ENCODE data around the gene SHTN1. TPM values are rescaled to one million over a fixed set of nuclear protein-coding genes. Genes with fewer than 3 reads are reported as not detected.

Gene SHTN1
- total and polyA plus RNA-seq, 4 experiments from 2014 or later, result 0.12 to 1.6 (median 0.83) TPM; not detected in 1

DNA sequence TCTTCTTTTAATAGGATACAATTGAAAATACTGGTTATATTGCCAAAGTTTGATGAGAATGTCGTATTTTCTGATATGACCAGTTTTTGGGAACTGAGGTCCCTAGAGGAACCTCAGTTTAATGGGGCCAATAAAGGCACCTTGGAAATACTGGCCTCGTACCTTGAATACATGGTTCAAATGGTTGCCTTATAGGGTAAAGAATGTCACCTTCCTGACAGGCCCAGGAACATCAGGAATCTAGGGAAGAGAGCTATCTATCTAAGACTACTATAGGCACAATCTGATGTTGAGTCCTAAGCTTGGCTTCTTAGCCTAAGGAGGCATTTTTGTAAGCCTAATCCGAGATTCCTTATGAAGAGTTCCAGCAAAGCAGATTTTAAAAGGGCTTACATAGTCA lies 9.3 kb downstream of the SHTN1 start:
- intact Hi-C loops (cut with micrococcal nuclease), result no loop called here
- CTCF ChIA-PET (ENCODE audit: partially characterized antibody), result no interaction called here
- POLR2A ChIA-PET (ENCODE audit: partially characterized antibody), result no interaction called here
- Mint-ChIP-seq H3K36me3 (no peaks in the 10 kb centered on the region), H3K4me1 (no peaks in the 10 kb centered on the region), H3K4me3 (no peak overlapping the region), H3K27me3 (peaks cover 4 to 5% of the 10 kb centered on the region in 2 donors), H3K27ac (no peak overlapping the region), H3K9me3 (peaks cover 0 to 3% (median 0%) of the 10 kb centered on the region in 8 donors)
- DNase-seq, result no peak
- H3K4me3 ChIP-seq (ENCODE audit: low read length in 2 of 2), result no peak overlapping the region
- H3K27ac ChIP-seq (ENCODE audit: low read depth, low read length), result no peak overlapping the region
- H3K36me3 ChIP-seq (ENCODE audit: insufficient read depth, low read length), result no peaks in the 10 kb centered on the region
- H3K4me1 ChIP-seq (ENCODE audit: insufficient read depth, low read length), result no peaks in the 10 kb centered on the region
- H3K27me3 ChIP-seq (ENCODE audit: insufficient read depth, low read length), result no peaks in the 10 kb centered on the region
- H3K9me3 ChIP-seq (ENCODE audit: control insufficient read depth in 1 of 2, low read length in 2 of 2), result no peaks in the 10 kb centered on the region

DNA sequence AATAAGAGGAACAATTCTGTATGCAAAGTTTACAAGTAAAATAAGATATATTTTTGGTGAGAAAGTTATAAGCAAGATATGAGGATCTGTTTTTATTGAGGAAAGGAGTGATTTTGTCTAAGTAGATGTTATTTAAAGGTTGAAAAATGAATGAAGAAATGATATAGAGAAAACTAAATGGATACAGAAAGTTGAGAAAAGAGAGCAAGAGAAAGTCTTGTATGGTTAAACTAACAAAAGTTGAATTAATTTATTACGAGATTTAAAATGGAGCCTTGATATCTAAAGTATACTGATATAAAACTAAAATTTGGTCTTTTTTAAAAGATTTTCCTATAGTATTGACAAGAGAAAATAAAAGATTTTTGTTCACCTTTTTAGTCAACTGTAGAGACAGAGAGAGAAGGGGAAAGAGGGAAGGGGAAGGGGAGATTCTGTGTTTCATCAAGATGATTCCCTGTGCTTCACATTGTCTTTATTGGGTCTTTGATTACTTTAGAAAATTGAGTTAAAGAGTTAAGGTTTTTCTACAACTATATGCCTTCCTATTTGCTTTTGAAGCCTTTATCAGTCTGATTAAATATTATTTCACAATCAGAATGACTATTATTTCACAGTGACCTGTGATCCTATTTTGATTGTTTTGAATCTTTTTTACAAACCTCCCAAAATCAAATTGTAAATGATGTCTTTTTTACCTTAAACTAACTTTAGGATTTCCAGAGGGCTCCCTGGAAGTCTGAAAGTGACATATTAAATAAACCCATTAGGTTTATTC lies 10.7 kb downstream of the SHTN1 start:
- H3K4me1 ChIP-seq (ENCODE audit: insufficient read depth, low read length), result no peaks in the 10 kb centered on the region
- H3K4me3 Mint-ChIP-seq, result no peak overlapping the region
- POLR2A ChIA-PET (ENCODE audit: partially characterized antibody), result no interaction called here
- H3K4me3 ChIP-seq (ENCODE audit: low read length in 2 of 2), result no peak overlapping the region
- H3K9me3 ChIP-seq (ENCODE audit: control insufficient read depth in 1 of 2, low read length in 2 of 2), result no peaks in the 10 kb centered on the region
- H3K36me3 Mint-ChIP-seq, result no peaks in the 10 kb centered on the region
- no peaks in the 10 kb centered on the region for H3K27me3 ChIP-seq (ENCODE audit: insufficient read depth, low read length)
- CTCF ChIA-PET (ENCODE audit: partially characterized antibody), result no interaction called here
- intact Hi-C loops (cut with micrococcal nuclease), result no loop called here
- DNase-seq, result no peak
- no peak overlapping the region for H3K27ac ChIP-seq (ENCODE audit: low read depth, low read length)
- H3K4me1 Mint-ChIP-seq, result no peaks in the 10 kb centered on the region
- no peak overlapping the region for H3K27ac Mint-ChIP-seq
- peaks cover 2 to 4% of the 10 kb centered on the region in 2 donors for H3K27me3 Mint-ChIP-seq
- no peaks in the 10 kb centered on the region for H3K36me3 ChIP-seq (ENCODE audit: insufficient read depth, low read length)
- peaks cover 0 to 3% (median 0%) of the 10 kb centered on the region in 8 donors for H3K9me3 Mint-ChIP-seq

DNA sequence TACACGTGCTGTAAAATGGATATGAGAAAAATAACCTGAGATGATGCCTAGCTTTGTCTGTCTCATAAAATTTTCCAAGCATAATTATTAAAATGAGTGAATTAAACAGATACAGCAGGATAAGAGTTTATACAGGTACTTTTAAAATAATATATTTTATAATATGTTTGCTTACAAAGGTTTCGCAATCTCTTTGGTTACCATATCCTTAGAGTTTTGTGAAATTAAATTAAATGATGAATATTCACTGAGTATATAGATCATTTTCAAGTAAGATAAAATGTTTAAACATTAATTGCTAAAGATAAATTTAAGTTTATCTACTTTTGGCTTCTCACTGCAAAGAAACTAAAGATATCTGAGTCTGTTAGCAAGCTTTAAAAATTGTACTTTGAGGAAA lies 11.4 kb downstream of the SHTN1 start:
- POLR2A ChIA-PET (ENCODE audit: partially characterized antibody), result no interaction called here

DNA sequence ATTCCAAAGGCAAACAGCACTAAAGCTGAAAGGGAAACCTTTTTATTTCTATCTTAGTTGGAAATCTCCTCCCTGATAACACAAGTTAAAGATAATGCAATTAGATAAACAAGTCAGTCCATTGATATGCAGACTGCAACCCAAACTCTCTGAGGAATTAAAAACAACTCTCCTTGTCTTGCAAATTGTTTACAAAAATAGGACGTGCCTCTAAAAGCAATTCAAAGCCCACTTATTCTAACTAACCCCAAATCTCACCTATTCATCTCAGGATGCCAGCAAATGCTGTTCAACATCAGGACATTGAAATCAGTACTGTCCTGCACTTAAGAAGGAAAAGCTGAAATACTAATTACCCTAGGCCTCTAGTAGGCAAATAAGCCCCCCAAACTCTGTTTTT lies 12.8 kb downstream of the SHTN1 start:
- Histone ChIP-seq H3K36me3 (ENCODE audit: insufficient read depth, low read length) (no peaks in the 10 kb centered on the region), H3K27me3 (ENCODE audit: insufficient read depth, low read length) (no peaks in the 10 kb centered on the region), H3K4me3 (ENCODE audit: low read length in 2 of 2) (no peak overlapping the region), H3K27ac (ENCODE audit: low read depth, low read length) (no peak overlapping the region), H3K4me1 (ENCODE audit: insufficient read depth, low read length) (no peaks in the 10 kb centered on the region), H3K9me3 (ENCODE audit: control insufficient read depth in 1 of 2, low read length in 2 of 2) (no peaks in the 10 kb centered on the region)
- no peaks in the 10 kb centered on the region for H3K4me1 Mint-ChIP-seq
- intact Hi-C loops (cut with micrococcal nuclease), result loop anchor here (1.0 kb wide), 1 partner anchor 182 kb away; no protein-coding TSS in a partner anchor
- ChIA-PET POLR2A (ENCODE audit: partially characterized antibody) (no interaction called here), CTCF (ENCODE audit: partially characterized antibody) (no interaction called here)
- H3K36me3 Mint-ChIP-seq, result no peaks in the 10 kb centered on the region
- H3K27ac Mint-ChIP-seq, result no peak overlapping the region
- DNase-seq, result no peak
- no peak overlapping the region for H3K4me3 Mint-ChIP-seq
- H3K27me3 Mint-ChIP-seq, result peaks cover 2 to 4% of the 10 kb centered on the region in 2 donors
- H3K9me3 Mint-ChIP-seq, result peaks cover 0 to 2% (median 0%) of the 10 kb centered on the region in 8 donors

More for the DNA sequence above, 11.4 kb downstream of the SHTN1 start:
- DNase-seq, result no peak
- CTCF ChIA-PET (ENCODE audit: partially characterized antibody), result no interaction called here
- no peaks in the 10 kb centered on the region for H3K4me1 Mint-ChIP-seq
- H3K36me3 ChIP-seq (ENCODE audit: insufficient read depth, low read length), result no peaks in the 10 kb centered on the region
- H3K9me3 Mint-ChIP-seq, result peaks cover 0 to 3% (median 0%) of the 10 kb centered on the region in 8 donors
- H3K27ac ChIP-seq (ENCODE audit: low read depth, low read length), result no peak overlapping the region
- peaks cover 2 to 4% of the 10 kb centered on the region in 2 donors for H3K27me3 Mint-ChIP-seq
- no peak overlapping the region for H3K4me3 ChIP-seq (ENCODE audit: low read length in 2 of 2)
- no peaks in the 10 kb centered on the region for H3K9me3 ChIP-seq (ENCODE audit: control insufficient read depth in 1 of 2, low read length in 2 of 2)
- H3K36me3 Mint-ChIP-seq, result no peaks in the 10 kb centered on the region
- H3K4me3 Mint-ChIP-seq, result no peak overlapping the region
- no peak overlapping the region for H3K27ac Mint-ChIP-seq
- no peaks in the 10 kb centered on the region for H3K4me1 ChIP-seq (ENCODE audit: insufficient read depth, low read length)
- intact Hi-C loops (cut with micrococcal nuclease), result no loop called here
- H3K27me3 ChIP-seq (ENCODE audit: insufficient read depth, low read length), result no peaks in the 10 kb centered on the region

DNA sequence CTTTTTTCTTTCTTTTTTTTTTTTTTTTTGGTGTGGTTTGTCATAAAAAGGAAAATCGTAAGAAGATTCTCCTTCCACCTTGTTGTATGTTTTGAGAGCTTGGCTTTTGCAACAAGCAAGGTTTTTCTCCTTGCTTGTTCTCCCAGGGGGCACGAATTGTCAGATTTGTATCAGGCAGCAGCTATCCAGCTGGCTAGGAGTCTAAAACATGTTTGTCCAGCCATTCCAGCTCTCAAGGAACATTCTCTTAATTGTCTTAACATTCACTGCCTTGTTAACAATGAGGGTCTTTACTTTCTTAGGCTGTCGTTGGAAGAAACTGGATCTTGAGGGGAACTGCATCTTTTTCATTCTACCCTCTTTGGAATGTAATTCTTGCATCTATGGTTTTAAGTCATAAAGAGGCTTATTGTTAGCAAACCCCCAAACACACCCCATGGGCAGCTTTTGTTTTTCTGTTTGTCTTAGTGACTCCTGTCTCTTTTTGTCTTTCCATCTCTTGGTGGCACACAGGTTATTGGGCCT lies 14.6 kb downstream of the SHTN1 start:
- CTCF ChIA-PET (ENCODE audit: partially characterized antibody), result no interaction called here

DNA sequence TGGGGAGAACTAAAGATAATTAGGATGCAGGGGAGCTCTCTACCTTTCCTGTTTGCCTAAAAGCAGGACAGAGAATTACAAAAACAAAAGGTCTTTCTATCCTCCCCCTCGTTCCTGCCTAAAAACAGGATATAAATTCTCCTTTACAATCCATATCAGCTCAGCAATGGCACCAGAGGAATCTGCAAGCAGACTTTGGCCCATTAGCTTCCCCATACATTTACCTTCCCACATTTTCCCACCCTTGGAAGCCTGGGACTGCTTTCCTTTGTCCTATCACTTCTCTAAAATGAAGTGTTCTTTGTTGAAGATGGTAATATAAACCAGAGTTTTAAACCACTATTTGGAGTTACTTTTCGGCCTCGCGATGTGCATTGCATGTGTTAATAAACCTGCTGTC lies 15.5 kb downstream of the SHTN1 start:
- Histone ChIP-seq H3K27me3 (ENCODE audit: insufficient read depth, low read length) (no peaks in the 10 kb centered on the region), H3K9me3 (ENCODE audit: control insufficient read depth in 1 of 2, low read length in 2 of 2) (no peaks in the 10 kb centered on the region), H3K27ac (ENCODE audit: low read depth, low read length) (no peak overlapping the region), H3K4me3 (ENCODE audit: low read length in 2 of 2) (no peak overlapping the region), H3K36me3 (ENCODE audit: insufficient read depth, low read length) (no peaks in the 10 kb centered on the region), H3K4me1 (ENCODE audit: insufficient read depth, low read length) (no peaks in the 10 kb centered on the region)
- intact Hi-C loops (cut with micrococcal nuclease), result no loop called here
- H3K27ac Mint-ChIP-seq, result no peak overlapping the region
- no peak overlapping the region for H3K4me3 Mint-ChIP-seq
- no peaks in the 10 kb centered on the region for H3K36me3 Mint-ChIP-seq
- CTCF ChIA-PET (ENCODE audit: partially characterized antibody), result no interaction called here
- no peak for DNase-seq
- POLR2A ChIA-PET (ENCODE audit: partially characterized antibody), result no interaction called here
- peaks cover 0 to 2% (median 0%) of the 10 kb centered on the region in 8 donors for H3K9me3 Mint-ChIP-seq
- H3K4me1 Mint-ChIP-seq, result no peaks in the 10 kb centered on the region
- peaks cover 2% of the 10 kb centered on the region in 2 donors for H3K27me3 Mint-ChIP-seq

More for the DNA sequence above, 14.6 kb downstream of the SHTN1 start:
- Mint-ChIP-seq H3K9me3 (peaks cover 0 to 2% (median 0%) of the 10 kb centered on the region in 8 donors), H3K27ac (no peak overlapping the region), H3K4me3 (no peak overlapping the region), H3K36me3 (no peaks in the 10 kb centered on the region), H3K27me3 (peaks cover 2 to 4% of the 10 kb centered on the region in 2 donors), H3K4me1 (no peaks in the 10 kb centered on the region)
- POLR2A ChIA-PET (ENCODE audit: partially characterized antibody), result no interaction called here
- Histone ChIP-seq H3K27ac (ENCODE audit: low read depth, low read length) (no peak overlapping the region), H3K27me3 (ENCODE audit: insufficient read depth, low read length) (no peaks in the 10 kb centered on the region), H3K4me3 (ENCODE audit: low read length in 2 of 2) (no peak overlapping the region), H3K4me1 (ENCODE audit: insufficient read depth, low read length) (no peaks in the 10 kb centered on the region), H3K9me3 (ENCODE audit: control insufficient read depth in 1 of 2, low read length in 2 of 2) (no peaks in the 10 kb centered on the region), H3K36me3 (ENCODE audit: insufficient read depth, low read length) (no peaks in the 10 kb centered on the region)
- intact Hi-C loops (cut with micrococcal nuclease), result no loop called here
- no peak for DNase-seq

DNA sequence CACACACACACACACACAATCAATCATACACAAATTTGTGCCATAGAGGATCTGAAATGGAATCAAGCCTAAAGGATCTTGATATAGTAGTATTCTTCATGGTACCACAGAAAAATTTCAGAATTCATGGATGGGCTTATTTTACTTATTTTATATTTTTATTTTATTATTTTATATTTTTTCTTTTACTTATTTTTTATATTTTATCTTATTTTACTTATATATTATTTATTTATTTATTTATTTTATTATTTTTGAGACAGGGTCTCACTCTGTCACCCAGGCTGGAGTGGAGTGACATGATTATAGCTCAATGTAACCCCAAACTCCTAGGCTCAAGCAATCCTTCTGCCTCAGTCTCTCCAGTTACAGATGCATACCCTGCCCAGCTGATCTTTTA lies 16.7 kb downstream of the SHTN1 start:
- ChIA-PET CTCF (ENCODE audit: partially characterized antibody) (no interaction called here), POLR2A (ENCODE audit: partially characterized antibody) (no interaction called here)
- H3K27ac Mint-ChIP-seq, result no peak overlapping the region
- H3K27ac ChIP-seq (ENCODE audit: low read depth, low read length), result no peak overlapping the region
- H3K36me3 ChIP-seq (ENCODE audit: insufficient read depth, low read length), result no peaks in the 10 kb centered on the region
- no peaks in the 10 kb centered on the region for H3K27me3 ChIP-seq (ENCODE audit: insufficient read depth, low read length)
- peaks cover 0 to 2% (median 0%) of the 10 kb centered on the region in 8 donors for H3K9me3 Mint-ChIP-seq
- H3K9me3 ChIP-seq (ENCODE audit: control insufficient read depth in 1 of 2, low read length in 2 of 2), result no peaks in the 10 kb centered on the region
- H3K27me3 Mint-ChIP-seq, result peaks cover 2% of the 10 kb centered on the region in 2 donors
- H3K4me1 Mint-ChIP-seq, result no peaks in the 10 kb centered on the region
- H3K4me3 Mint-ChIP-seq, result no peak overlapping the region
- intact Hi-C loops (cut with micrococcal nuclease), result no loop called here
- no peaks in the 10 kb centered on the region for H3K4me1 ChIP-seq (ENCODE audit: insufficient read depth, low read length)
- no peaks in the 10 kb centered on the region for H3K36me3 Mint-ChIP-seq
- no peak overlapping the region for H3K4me3 ChIP-seq (ENCODE audit: low read length in 2 of 2)
- DNase-seq, result no peak
